Peyer's patch (tissue), 4 donors: Measurements from ENCODE around the gene SRD5A2.

Experiments
- CTCF ChIP-seq, 6 experiments: fragments of 450-650 bp in 4 of 6; fragments of 200-600 bp in 2 of 6; sonication (generic) in 1 of 6; IDR thresholded peaks; one replicate each; pipeline ENCODE4 v1.5.1; 2017 to 2019; ENCODE audit warnings: antibody characterized with exemption in 6 of 6, mild to moderate bottlenecking in 3 of 6, moderate library complexity in 1 of 6
- POLR2A ChIP-seq, 2 donors: fragments of 450-650 bp; IDR thresholded peaks; one replicate each; pipeline ENCODE4 v1.5.1; 2017; ENCODE audit warnings: antibody characterized with exemption in 2 of 2, mild to moderate bottlenecking in 2 of 2, moderate library complexity in 2 of 2

- TF ChIP-seq CTCF (IDR thresholded peaks at IDR 0.05), result no peak
- TF ChIP-seq POLR2A (IDR thresholded peaks at IDR 0.05), result no peak
Observed at GRCh38 chr2:31522786-31523185, 58.0 kb downstream of the SRD5A2 start.
